Activated CD8-positive, alpha-beta memory T cell treated with anti-CD3 and anti-CD28 coated beads for 48 hours (primary cell): ENCODE results near the gene COL5A2.

Source experiments
- DNase-seq, 3 experiments: peaks; one replicate each; pipeline ENCODE4 v3.0.0-alpha.2; 2020; ENCODE audit warnings: low read depth in 2 of 3, low spot score in 2 of 3

Gene COL5A2

DNA sequence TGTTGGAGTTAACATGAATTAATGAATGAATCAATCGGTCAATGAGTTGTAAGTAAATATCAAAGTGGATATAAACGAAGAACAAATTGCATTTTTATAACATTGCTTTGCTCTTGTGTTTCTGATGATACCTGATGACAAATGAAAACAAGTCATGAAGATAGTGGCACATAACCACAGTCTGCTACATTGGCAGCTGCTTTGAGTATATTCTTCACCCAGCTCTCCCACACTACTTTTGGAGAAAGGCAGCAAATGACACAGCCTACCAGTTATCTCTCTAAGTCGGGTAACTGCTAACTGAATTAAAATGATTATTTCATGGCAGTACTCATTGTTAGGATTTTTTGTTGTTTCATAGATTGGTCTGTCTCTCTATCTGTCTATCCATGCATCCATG, 76.8 kb downstream of the COL5A2 start:
- no peak for DNase-seq

GRCh38 chr2:189097934-189098333, 81.6 kb downstream of the COL5A2 start:
- no peak for DNase-seq

DNA sequence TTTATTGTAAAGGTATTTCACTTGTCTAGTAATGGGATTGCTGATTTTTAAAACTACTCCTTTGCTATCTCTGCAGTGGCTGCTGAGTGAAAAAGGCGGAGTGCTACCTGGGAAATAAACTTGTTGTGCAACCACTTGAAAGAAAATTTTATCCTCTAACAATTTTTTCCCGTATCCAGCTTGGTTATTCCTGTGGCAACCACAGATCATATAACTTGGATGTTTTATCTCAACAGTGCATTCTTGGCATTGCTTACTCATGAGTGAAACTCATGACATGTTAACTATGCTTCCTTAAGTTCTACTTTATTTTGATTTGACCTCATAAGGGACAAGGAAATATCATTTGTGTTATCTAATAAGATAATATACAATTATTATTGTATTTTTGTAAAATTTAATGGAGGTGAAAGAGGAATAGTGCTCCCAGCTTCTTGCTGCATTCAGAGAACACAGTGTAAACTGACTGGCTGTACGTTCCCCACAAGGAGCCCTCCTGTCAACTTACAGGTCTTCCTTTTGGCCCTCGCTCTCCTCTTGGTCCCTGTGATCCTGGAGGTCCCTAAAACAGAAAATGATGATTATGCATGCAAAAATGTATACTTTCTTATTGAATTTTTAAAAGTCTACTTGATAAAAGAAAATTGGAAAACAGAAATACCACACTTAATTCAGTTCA, 82.7 kb downstream of the COL5A2 start:
- DNase-seq: no peak

GRCh38 chr2:189095101-189095500, 84.5 kb downstream of the COL5A2 start:
- no peak for DNase-seq

GRCh38 chr2:189092936-189093335, 86.6 kb downstream of the COL5A2 start:
- no peak for DNase-seq

DNA sequence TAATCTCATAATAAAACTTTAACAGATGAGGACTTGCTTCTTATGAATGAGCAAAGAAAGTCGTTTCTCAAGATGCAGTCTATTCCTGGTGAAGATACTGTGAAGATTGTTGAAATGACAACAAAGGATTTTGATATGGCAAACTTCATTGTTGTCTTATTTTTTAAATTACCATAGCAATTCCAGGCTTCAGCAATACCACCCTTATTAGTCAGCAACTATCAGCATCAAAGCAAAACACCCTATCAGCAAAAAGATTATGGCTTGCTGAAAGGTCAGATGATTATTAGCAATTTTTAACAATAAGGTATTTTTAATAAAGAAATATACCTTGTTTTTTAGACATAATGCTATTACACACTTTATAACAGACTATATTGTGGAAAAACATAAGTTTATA, 88.3 kb downstream of the COL5A2 start:
- no peak for DNase-seq

- DNase-seq: no peak
These were observed 90.9 kb downstream of the COL5A2 start for GRCh38 chr2:189088591-189089205.

DNA sequence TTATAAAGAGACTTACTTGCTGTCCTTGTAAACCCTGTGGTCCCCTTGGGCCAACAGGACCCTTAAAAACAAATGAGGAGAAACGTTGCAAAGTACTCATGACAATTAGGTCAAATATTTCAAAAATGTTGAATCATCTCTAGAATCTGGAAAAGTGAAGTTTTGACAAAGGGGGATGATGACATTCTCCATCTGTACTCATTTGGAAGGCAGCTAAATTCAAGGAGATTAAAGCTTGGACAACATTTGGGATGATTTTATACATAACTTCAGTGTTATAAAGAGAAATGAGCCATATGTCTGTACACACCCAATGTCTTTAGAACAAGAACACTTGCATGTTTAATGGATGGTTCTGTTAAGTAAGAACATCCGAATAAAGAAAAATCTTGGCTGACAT, 92.9 kb downstream of the COL5A2 start:
- no peak for DNase-seq

- no peak for DNase-seq
These were observed 93.3 kb downstream of the COL5A2 start for GRCh38 chr2:189086250-189086649.

- DNase-seq: no peak
These were observed 96.0 kb downstream of the COL5A2 start for GRCh38 chr2:189083606-189084005.

DNA sequence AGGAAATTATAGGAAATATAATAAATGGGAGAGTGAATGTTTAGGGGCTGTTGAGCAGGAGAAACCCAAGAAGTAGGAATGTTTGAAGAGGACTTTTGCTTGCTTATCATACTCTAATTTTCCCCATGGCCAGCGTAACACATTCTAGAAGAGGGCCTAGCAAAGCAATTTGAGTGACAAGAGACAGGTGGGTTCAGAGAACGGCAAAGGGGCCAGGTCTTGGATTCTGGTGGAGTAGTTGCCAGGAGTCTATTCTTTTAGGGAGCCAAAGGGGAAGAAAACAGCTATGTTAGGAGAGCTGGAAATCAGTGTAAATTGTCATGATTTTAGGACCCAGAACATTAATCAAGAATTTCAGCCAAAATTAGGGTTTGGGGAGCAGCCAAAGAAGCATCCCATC, 96.5 kb downstream of the COL5A2 start:
- no peak for DNase-seq

DNA sequence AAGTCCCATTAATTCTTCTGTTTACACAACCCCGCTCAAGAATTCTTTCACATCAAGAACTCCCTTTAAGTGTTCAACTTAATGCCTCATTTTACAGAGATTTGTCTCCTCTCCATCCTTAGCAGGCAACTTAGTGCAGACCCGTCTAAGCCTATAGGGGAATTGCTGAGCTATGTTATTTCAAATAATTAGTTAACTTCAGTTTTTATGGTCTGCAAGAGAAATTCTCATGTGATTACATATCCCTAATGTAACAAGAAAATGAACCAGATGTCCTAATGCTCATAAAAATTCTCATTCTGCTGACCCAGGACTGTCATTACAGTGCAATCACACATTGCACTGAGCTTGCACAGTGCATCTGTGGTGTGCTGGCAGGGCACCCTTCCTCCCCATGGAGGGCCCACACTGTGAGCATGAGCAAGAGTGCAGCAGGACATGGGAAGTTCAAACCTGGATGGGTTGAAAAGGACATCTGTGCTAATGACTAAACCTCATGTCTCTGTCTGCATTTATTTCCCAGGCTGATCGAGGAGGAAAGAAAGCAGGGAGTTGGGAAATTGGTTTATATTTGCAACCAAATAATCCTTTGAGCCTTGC, 97.1 kb downstream of the COL5A2 start:
- DNase-seq: no peak

GRCh38 chr2:189076572-189076971, 103.0 kb downstream of the COL5A2 start:
- no peak for DNase-seq

DNA sequence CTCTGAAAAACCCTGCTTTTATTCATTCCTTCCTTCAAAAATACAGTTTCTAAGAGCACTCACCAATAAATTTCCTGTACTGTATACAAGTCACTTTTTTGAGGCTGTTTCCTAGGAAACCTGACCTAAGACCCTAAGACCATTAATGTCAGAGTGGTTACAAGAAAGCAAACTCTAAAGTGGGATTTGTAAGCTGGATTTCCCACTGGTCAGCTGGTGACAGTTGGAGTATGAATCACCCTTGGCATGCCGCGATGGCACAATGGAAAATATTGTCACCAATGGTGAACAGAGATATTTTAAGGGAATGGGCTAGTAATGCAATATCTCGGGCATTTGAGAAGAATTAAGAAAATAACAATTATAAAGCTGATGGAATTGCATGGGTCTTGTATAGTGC, 103.4 kb downstream of the COL5A2 start:
- no peak for DNase-seq

DNA sequence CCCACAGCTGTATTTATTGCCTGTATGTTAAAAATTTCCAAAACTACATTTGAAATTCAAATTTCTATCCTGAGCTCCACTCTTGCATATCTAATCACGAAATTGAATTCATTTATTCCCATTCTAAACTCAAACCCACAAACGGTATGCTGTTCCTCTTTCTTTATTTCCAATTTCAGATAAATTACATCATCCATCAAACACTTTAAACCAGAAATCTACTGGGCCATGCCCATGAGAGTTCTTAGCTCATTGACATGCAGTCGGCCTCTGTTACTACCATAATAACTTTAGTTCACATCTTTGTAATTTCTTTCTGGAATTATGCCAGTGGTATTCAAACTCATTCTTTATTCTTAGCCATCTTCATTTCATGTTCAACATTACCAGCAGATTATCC, 105.1 kb downstream of the COL5A2 start:
- no peak for DNase-seq

- DNase-seq: no peak
These were observed 107.5 kb downstream of the COL5A2 start for GRCh38 chr2:189072036-189072435.

DNA sequence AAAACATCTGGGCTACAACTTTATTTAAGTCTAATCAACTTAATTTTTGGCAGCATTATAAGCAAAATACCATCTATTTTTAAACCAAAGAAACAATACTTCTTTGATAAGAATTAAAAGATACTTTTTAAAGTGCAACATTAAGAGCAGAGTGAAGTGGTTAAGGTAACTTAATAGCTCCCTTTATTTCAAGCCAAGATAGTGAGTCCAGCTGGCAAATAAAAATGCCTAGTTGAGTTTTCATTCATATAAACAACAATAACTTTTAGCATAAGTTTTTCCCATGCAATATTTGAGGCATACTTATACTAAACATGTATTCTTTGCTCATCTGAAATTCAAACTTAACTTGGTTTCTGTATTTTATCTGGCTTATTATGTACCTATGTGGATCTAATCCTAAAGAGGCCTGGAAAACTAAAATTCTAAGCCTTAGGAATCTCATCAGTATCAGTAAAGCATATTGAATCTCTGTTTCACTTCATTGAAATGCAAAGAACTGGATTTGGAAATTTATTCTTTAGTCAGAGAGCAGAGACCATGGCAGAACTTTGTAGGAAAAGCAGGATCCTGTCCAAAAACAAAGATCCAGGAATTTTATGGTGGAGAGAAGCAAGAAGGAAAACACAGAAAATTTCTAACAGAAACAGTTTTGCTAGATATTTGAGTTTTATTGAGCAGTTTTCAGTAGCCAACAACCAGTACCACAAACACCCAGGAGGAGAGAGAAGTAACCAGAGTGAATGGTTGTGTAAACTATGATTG, 109.5 kb downstream of the COL5A2 start:
- DNase-seq: no peak

DNA sequence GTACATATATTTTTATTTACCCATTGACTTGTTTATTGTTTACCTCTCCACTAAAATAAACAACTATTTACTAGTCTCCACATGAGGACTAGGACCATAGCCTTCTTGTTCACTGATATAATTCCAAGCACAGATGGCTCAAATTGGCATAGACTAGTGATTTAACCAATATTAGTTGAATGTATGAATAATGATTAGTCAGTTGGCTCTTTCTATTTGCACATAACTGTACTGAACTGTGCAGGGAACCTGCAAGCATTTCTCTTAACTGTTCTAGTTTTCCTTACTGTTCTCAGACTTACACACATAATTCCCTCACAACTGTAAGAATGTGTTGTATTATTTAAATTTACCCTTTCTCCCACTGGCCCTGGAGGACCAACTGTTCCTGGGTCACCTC, 113.5 kb downstream of the COL5A2 start:
- DNase-seq: no peak

- DNase-seq: no peak
These were observed 119.4 kb downstream of the COL5A2 start for GRCh38 chr2:189060096-189060642.

DNA sequence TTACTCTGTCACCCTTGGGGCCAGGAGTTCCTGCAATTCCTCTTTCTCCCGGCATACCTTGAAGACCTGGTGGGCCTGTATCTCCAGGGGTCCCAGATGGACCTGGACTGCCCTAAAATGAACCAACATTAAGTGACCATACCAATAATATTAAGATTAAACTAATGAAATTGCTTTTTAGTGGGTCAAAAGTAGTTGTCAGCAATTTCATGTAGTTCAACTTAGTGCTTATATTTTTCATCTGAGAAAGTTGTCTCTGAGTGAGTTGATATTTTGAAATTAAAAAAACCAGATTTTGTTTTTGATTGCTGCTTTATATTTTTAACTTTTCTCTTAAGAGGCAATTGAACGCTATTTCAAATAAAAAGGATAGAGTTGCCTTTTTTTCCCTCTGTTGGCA, 122.2 kb downstream of the COL5A2 start:
- DNase-seq: no peak

DNA sequence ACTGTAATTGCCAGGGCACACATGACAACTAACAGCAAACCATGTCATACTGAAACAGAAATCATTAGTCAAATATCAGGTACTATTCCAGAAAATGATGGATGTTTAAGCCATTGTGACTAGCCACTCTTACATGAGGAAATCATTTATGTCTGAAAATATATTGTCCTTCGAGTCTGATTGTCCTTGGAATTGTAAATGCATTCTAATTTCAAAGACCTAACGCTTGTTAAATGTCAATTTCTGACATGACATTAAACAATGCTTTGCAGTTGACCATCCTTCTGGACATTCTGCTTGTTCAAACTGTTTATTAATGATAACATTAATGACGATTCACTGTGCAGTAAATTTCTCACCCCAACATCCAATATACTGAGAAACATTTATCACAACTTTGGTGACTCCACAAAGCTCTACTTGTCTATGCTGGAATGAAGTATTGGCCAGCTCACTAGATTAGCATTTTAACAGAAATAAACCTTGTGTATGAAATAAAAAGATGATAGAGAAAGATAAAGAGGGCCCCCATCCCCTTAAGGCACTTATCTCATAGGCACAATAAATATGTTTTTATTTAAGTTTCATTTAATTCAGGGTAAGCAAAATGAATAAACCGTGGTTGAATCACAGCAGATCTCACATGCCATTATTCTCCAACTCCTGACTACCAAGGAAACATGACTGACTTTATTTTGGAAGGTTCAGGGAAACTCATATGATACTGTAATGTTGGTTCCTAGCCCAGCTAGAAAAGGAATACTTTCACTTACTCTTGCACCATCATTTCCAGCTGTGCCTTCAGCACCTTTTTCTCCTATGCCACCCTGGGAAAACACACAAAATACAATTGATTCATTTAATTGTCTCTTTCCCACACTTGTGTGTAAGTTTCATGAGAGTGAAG, 123.1 kb downstream of the COL5A2 start:
- no peak for DNase-seq
